ENCODE results near the gene ITM2C.
A peak's percentile ranks its signal among the peaks of the same experiment; 100 is the strongest.

Gene ITM2C

DNA sequence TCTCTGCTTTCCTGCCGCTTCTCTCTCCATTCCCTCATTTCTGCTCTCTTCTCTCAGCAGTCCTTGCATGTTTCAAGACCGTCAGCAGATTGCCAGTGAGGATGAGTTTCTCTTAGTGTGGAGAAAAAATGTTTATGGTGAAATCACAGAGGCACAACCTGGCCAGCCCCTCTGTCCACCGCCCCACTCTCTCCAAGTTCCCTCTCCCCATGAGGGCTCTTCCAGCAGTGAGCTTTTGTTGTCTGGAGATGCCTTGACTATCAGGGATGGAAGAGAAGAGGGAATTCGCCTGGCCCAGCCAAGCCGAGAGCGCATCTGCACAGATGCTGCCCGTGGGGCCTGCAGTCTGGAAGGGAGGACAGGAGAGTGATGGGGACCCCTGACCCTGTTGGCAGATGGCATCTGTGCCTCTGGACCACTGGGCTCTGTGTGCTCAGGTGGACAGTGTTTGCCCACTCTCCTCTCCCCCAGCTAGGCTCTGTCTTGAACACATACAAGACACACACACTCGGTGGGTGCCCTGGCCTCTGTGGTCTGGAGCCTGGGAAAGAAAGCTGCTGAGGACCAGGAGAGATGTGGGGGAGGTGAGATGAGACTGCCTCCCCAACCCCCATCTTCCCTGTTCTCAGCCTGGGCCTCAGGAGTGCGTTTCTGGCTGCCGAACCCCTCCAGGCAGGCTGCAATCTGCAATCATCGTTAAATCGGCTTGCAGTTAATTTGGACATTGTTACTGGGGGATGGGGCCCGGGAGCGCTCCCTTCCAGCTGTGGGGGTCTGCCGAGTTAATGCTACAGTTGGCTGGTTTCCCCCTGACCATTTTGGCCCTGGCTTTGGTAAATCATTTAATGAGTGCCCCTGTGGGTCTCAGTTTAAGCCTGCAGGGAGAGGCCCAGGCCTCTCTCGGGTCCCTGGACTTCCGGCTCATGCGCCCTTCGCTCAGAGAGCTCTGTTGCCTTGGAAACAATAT, 4.5 kb downstream of the ITM2C start:
- Histone ChIP-seq H3K4me3 (peak overlapping the region; percentile 75), H3K27ac (peak overlapping the region; percentile 85), H3K9ac (ENCODE audit: insufficient read length) (peak overlapping the region; percentile 37), H3K9me3 (ENCODE audit: low read depth, low read length) (no peaks in the 10 kb centered on the region), H3K36me3 (ENCODE audit: insufficient read depth, low read length) (peaks cover 18% of the 10 kb centered on the region; the same call in 1 of the 2 replicates)
- TF ChIP-seq EZH2 (IDR thresholded peaks at IDR 0.05) (no peak), POLR2AphosphoS5 (IDR thresholded peaks at IDR 0.05; ENCODE audit: borderline replicate concordance, low read depth, low read length) (peak; percentile 14; the same call in 1 of the 2 replicates), FOXP2 (optimal IDR thresholded peaks at IDR 0.05; ENCODE audit: control extremely low read depth, extremely low read length, insufficient read depth) (no peak)
- DNase-seq (ENCODE audit: low read depth, low spot score) = no peak

DNA sequence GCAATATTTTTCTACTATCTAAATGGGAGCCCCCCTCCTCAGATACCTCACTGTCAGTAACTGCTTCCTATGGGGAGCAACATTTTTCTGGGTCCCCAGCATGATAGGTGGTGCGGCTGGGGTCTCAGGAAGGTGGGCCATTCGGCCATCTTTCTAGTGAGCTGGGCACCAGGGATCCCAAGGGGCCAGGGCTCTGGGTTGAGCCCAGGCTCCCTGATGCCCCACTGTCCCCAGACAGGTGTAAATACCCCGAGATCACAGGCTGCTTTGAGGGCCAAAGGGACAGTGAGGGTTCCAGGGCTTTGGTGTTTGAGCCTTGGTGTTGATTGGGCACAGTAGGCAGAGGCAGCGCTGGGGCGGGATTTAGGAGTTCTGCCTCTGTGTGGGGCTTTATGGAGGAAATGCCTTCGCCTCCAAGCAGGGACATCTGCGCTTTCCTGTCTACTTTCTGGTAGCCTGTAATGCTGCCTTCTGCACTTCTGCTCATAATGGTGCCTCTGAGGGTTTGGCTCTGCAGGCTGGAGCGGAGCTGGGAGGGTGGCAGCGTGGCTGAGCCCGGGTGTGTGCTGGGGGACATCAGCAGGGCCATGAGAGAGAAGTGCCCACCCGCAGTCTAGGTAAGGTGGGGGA, 5.3 kb downstream of the ITM2C start:
- peak overlapping the region; percentile 85 for H3K27ac ChIP-seq
- TF ChIP-seq FOXP2 (optimal IDR thresholded peaks at IDR 0.05; ENCODE audit: control extremely low read depth, extremely low read length, insufficient read depth) = peak; percentile 18
- TF ChIP-seq EZH2 (IDR thresholded peaks at IDR 0.05) = no peak
- no peak for TF ChIP-seq POLR2AphosphoS5 (IDR thresholded peaks at IDR 0.05; ENCODE audit: borderline replicate concordance, low read depth, low read length)
- H3K9me3 ChIP-seq (ENCODE audit: low read depth, low read length) = no peaks in the 10 kb centered on the region
- H3K36me3 ChIP-seq (ENCODE audit: insufficient read depth, low read length) = peaks cover 26% of the 10 kb centered on the region
- peak overlapping the region; percentile 75 for H3K4me3 ChIP-seq
- no peak for DNase-seq (ENCODE audit: low read depth, low spot score)
- peak overlapping the region; percentile 37 for H3K9ac ChIP-seq (ENCODE audit: insufficient read length)

DNA sequence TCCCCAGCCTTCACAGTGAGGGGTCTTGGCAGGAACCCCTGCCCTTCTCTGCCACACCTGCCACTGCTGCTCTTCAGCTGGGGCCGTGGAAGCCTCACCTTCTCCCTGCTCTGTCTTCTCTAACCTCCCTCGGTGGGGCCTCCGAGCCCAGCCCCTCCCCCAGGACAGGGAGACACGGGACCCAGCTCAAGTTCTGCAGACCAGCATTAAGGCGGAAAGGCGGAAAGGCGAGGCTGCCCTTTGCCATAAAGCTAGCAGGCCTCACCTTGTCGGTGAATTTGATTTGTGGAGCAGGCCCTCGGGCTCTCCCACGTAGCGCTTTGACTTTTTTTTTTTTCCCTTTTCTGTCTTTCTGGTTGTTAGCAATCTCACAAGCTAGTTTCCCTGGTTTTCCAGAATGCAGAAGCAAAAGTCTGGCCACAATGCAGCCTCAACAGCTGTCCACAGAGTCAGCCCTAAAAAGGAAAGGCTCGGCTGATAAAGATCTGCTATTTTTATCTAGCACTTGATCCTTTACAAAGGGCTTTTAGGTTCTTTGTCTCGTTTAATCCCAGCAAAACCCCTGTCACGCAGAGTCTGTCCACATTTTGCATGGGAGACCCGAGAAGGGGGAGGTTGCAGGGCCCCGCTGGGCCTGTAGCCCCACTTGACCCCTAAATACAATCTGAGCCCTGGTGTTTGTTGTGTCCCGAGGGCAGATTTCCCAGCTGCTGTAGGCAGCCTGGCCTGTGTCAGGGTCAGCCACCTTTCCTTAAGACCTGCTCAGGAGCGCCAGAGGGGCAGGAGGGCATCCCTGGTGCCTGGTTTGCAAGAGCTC, 6.0 kb downstream of the ITM2C start:
- no peaks in the 10 kb centered on the region for H3K9me3 ChIP-seq (ENCODE audit: low read depth, low read length)
- DNase-seq (ENCODE audit: low read depth, low spot score) = no peak
- peaks cover 33% of the 10 kb centered on the region for H3K36me3 ChIP-seq (ENCODE audit: insufficient read depth, low read length)
- peak overlapping the region; percentile 85 for H3K27ac ChIP-seq
- peak overlapping the region; percentile 75 for H3K4me3 ChIP-seq
- peak overlapping the region; percentile 55 for H3K9ac ChIP-seq (ENCODE audit: insufficient read length)
- no peak for TF ChIP-seq FOXP2 (optimal IDR thresholded peaks at IDR 0.05; ENCODE audit: control extremely low read depth, extremely low read length, insufficient read depth)

DNA sequence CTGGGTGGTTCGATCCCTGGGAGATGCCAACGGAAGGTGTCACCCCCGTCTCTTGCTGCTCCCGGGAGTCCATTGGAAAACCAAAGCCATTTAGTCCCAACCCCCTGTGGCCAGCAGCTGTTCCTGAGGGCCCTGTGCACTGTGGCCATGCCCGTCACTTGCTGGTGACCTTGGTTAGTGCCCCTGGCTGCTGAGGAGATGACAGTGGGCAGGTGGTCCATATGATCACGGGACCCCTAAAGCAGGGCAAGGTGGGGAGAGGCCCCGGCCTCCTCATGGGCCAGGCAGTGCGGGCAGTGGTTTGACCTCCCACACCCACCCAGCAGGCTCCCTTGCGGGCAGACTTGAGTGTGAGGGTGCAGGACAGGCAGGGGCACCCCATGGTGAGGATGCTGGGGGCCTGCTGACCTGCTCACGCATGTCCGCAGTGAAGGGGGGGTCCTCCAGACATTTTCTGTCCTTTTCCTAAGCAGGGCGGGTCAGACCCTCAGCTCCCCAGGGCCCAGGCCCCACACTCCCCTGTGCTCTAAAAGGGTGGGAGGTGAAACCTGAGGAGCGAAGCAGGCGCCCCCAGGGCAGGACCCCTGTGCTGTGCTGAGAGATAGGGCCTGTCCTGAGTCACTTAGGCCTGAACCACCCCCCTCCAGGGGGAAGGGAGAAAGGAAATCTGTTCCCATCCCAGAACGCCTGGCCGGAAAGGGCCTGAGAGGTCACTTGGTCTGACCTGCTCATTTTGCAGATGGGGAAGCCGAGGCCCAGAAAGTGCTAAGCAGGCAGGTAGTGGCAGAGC, 6.8 kb downstream of the ITM2C start:
- TF ChIP-seq FOXP2 (optimal IDR thresholded peaks at IDR 0.05; ENCODE audit: control extremely low read depth, extremely low read length, insufficient read depth) (no peak), POLR2AphosphoS5 (IDR thresholded peaks at IDR 0.05; ENCODE audit: borderline replicate concordance, low read depth, low read length) (no peak), EZH2 (IDR thresholded peaks at IDR 0.05) (no peak)
- H3K9ac ChIP-seq (ENCODE audit: insufficient read length) = no peak overlapping the region
- DNase-seq (ENCODE audit: low read depth, low spot score) = no peak
- H3K36me3 ChIP-seq (ENCODE audit: insufficient read depth, low read length) = peaks cover 39% of the 10 kb centered on the region
- H3K4me3 ChIP-seq = no peak overlapping the region
- H3K9me3 ChIP-seq (ENCODE audit: low read depth, low read length) = no peaks in the 10 kb centered on the region
- no peak overlapping the region for H3K27ac ChIP-seq

DNA sequence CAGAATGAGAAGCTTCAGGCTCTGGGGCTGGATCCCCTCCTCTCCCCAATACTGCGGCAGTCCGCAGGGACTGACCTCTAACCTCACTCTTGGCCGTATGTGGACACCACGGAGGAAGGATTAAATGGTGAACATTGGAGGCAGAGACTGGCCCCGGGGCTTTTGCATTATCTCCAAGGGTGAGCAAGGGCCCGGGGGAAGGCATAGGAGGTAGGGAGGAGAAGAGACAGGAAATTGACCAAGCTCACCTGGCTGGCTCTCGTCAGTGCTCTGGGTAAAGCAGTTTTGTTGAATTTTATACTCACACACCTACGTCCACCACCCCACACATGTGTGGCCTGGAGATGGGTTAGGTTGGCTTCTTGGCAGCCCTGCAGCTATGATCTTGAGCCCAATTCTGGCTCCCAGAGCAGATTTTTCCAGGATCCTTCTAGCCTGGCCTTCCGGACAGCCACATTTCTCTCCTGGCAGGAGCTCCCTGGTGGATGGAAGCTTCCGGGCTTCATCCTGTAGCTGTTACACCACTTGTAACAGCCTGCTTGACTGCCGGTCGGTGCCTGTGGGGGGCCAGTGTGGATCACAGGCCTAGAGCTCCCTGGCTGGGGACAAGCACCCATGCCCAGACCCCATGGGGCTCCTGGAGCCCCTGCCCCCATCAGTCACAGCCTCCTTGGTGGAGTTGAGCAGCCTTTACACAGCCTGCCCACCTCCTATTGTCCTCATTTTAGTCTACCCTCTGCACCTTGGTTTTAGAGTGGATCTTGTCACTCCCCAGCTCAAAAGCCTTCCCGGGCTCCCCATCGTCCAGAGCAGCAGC, 7.6 kb downstream of the ITM2C start:
- TF ChIP-seq FOXP2 (optimal IDR thresholded peaks at IDR 0.05; ENCODE audit: control extremely low read depth, extremely low read length, insufficient read depth) (no peak), POLR2AphosphoS5 (IDR thresholded peaks at IDR 0.05; ENCODE audit: borderline replicate concordance, low read depth, low read length) (no peak), EZH2 (IDR thresholded peaks at IDR 0.05) (no peak)
- peaks cover 47% of the 10 kb centered on the region for H3K36me3 ChIP-seq (ENCODE audit: insufficient read depth, low read length)
- no peaks in the 10 kb centered on the region for H3K9me3 ChIP-seq (ENCODE audit: low read depth, low read length)
- DNase-seq (ENCODE audit: low read depth, low spot score) = no peak
- H3K27ac ChIP-seq = no peak overlapping the region
- no peak overlapping the region for H3K9ac ChIP-seq (ENCODE audit: insufficient read length)
- no peak overlapping the region for H3K4me3 ChIP-seq

DNA sequence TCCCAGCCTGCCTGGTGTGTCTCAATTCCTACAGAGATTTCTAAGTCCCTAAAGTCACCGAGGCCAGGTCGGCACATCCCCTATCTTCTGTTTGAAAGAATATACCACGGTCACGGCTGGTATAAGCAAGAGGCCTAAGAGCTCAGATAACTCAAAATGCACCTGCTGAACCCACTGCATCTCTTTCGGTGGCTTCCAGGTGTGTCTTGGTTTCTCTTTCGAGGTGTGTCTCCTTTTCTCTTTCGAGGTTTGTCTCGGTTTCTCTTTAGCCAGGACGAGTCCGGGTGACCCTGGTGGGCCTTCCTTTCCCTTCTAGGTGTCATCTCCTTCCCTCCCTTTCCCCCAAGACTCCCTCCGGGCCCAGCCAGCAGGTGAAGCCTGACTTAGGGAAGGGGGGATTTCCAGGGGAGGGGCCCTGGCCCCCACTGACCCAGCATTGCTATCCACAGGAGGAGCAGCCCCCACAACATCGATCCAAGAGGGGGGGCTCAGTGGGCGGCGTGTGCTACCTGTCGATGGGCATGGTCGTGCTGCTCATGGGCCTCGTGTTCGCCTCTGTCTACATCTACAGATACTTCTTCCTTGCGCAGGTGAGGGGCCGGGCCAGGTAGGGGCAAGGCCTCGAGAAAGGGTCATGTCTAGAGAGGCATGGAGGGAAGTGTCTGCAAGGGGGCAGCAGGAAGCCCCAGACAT, 8.4 kb downstream of the ITM2C start:
- Histone ChIP-seq H3K4me3 (no peak overlapping the region), H3K9ac (ENCODE audit: insufficient read length) (no peak overlapping the region), H3K9me3 (ENCODE audit: low read depth, low read length) (no peaks in the 10 kb centered on the region), H3K36me3 (ENCODE audit: insufficient read depth, low read length) (peaks cover 54% of the 10 kb centered on the region), H3K27ac (no peak overlapping the region)
- no peak for DNase-seq (ENCODE audit: low read depth, low spot score)
- no peak for TF ChIP-seq EZH2 (IDR thresholded peaks at IDR 0.05)
- no peak for TF ChIP-seq POLR2AphosphoS5 (IDR thresholded peaks at IDR 0.05; ENCODE audit: borderline replicate concordance, low read depth, low read length)
- TF ChIP-seq FOXP2 (optimal IDR thresholded peaks at IDR 0.05; ENCODE audit: control extremely low read depth, extremely low read length, insufficient read depth) = no peak

All from SK-N-MC (cell line).